NOMO-1 (cell line): ENCODE results near the gene ARHGDIA.
"Not testable (repeated sequence)": the region's sequence is repeated elsewhere in the genome, so short reads cannot be mapped to it uniquely, and the experiment has no call there.

Experiments
- DNase-seq, 2 experiments: peaks; one replicate each; lab custom pipeline; 2025; ENCODE audit not compliant: unreplicated experiment in 2 of 2; lab: John Stamatoyannopoulos, UW

The ARHGDIA gene

GRCh38 chr17:81844887-81845286 is 26.2 kb downstream of the ARHGDIA start:
- DNase-seq: no peak

- no peak for DNase-seq
Observed at GRCh38 chr17:81844327-81844851, 26.7 kb downstream of the ARHGDIA start.

GRCh38 chr17:81843713-81844326 is 27.3 kb downstream of the ARHGDIA start:
- DNase-seq: no peak

GRCh38 chr17:81842725-81843504 is 28.2 kb downstream of the ARHGDIA start:
- DNase-seq: no peak

DNA sequence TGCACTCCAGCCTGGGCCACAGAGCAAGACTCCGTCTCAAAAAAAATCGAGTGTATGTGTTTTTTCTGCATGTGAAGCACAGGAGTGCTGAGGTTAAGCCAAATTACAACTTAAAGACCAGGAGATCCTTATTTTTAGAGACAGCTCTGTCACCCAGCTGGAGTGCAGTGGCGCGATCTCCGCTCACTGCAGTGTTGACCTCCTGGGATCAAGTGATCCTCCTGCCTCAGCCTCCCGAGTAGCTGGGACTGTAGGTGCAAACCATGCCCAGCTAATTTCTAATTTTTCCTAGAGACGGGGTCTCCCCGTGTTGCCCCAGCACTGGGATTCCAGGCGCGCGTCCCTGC is 28.8 kb downstream of the ARHGDIA start:
- DNase-seq: no peak

DNA sequence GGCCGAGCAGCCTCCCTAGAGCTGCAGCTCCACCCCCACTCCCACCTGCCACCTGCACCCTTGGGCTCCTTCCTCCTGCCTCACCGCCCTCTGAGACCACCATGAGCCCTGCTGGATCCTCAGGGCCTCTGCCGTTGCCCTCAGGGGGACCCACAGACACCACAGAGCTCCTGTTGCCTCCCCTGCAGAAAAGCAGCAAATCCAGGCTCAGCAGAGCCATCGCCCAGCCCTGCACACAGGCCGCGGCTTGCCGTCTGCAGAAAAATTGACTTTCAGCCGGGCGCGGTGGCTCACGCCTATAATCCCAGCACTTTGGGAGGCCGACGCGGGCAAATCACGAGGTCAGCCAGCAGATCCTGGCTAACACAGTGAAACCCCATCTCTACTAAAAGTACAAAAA is 29.3 kb downstream of the ARHGDIA start:
- DNase-seq: no peak

GRCh38 chr17:81840826-81841778 is 30.0 kb downstream of the ARHGDIA start:
- no peak for DNase-seq

GRCh38 chr17:81840059-81840458 is 31.1 kb downstream of the ARHGDIA start:
- not testable (repeated sequence) for DNase-seq

GRCh38 chr17:81839301-81839700 is 31.8 kb downstream of the ARHGDIA start:
- DNase-seq: no peak

DNA sequence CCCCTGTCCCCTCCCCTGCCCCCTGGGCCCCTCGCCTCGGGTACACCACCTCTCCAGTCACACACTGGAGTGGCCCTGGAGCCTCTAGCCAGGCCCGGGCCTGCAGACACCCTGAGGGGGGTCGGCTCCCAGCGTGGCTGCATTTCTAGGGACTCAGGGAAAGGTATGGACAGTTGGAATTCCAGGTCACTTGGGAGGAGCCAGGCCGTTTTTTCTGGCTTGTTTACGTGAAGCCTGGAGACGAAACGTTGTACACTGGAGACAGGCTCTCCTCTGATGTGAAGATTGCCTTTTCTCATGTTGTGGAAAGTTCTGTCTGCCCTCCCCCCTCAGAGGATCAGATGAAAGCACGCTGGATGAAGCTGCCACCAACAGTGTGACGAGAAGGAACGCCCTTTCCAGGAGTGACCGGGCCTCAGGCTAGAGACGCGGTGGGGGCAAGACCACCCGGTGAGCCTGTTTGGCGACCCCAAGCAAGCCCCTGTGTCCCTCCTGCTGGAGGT is 32.3 kb downstream of the ARHGDIA start:
- no peak for DNase-seq

DNA sequence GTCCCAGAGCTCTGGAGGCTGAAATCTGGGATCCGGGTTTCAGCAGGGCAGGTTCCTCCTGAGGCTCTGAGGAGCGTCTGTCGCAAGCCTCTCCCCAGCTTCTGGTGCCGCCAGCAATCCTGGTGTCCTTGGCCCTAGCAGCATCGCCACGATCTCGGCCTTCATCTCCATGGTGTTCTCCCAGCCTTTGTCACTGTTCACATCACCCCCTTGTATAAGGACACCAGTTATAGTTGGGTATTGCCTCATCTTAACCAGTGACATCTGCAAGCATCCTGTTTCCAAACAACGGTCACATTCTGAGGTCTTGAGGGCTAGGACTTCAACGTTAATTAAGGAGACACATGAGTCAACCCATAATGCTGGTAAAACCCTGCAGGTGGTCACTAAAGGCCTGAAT is 33.5 kb downstream of the ARHGDIA start:
- peak; percentile 90 to 98 for DNase-seq

DNA sequence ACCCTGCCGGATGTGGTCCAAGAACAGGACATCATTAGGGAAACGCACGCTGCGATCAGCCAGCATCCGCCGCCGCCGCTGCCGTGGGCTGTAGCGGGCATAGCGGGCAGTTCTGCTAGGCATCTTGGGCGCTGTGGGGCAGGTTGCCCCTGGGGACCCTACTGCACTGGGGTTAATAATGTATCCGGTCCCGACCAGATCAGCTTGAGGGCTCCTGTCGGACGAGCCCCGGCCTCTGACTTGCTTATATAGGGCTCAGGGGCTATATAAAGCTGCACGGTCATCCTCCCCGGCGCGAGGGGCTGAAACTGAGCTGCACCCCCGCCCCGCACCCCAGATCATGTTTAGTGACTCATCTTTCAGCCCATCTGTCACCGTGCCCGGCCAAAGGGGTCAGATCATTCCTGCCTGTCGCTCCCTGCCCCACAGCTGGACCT is 36.3 kb downstream of the ARHGDIA start, which contains the start of gene PPP1R27:
TSS of gene PPP1R27 (minus strand) at position 220 of the 437 bp plus-strand sequence. CDS start at position 123, 97 bp downstream.
- no peak for DNase-seq

GRCh38 chr17:81833921-81834830 is 37.0 kb downstream of the ARHGDIA start:
- no peak for DNase-seq

DNA sequence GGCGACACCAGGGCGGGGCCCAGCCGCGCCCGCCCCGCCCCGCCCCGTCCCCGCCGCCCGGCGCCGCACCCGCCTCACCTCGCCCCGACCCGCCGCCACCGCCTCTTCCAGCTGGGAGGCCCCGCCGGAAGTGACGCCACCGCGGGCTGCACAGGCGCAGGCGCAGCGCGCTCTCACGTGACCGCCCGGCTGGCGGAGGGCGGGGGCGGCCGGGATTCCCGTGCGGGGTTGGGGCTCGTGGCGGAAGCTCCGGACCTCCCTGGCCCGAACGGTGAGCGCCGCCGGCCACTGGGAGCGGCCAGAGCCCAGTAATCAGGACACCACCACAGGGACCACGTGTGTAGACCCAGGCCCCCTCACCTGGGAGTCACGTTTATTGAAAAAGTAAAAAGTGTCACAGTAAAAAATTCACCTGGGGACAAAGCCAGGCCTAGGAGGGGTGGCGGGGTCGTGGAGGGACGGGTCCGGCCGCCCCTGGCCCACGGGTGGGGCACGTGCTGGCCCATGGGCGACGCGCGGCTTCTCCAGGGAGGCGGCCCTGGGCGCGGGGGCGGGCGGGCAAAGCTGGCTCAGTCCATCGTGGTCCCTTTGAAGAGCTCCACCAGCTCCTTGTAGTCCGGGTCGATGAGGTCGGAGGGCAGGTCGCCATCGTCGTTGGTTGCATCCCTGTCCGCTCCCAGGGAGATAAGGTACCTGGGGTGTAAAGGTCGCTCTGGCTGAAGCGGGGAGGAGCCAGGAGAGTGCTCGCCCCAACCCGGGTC is 37.8 kb downstream of the ARHGDIA start, which contains the start of gene MCRIP1:
TSS of gene MCRIP1 (minus strand) at position 132 of the 761 bp plus-strand sequence. CDS start 8,785 bp downstream, outside the sequence.
- peak; percentile 92 to 96 for DNase-seq

GRCh38 chr17:81832608-81833159 is 38.5 kb downstream of the ARHGDIA start:
- peak; percentile 57 to 91 for DNase-seq

DNA sequence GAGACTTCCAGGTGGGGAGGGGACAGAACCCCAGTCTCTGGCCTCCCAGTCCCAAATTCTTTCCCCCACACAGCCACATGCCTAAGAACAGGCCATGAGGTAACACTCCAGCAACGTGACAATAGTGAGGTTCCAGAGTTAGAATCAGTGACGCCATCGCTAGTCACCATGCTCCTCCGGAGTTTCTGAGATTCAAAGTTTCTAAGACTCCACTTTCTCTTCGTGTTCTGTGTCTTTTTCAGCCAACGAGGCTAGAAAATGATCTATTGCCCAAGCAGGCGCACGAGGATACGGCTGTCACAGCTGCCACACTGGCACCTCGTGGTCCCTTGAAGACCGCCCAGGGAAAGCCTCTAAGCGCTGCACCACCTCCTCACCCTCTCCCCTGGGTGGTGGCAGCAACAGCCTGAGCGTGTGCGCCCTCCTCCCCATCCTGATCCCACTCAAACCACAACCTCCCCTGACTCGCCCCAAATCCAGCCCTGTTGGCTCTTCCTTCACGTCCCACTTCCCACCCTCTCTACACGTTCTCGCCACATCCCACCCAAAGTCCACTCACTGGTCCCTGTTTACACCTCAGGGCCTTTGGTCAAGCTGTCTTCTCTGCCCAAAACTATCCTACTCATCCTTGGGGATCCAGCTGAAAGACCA is 39.1 kb downstream of the ARHGDIA start:
- DNase-seq: peak; percentile 58 to 70

- DNase-seq: no peak
Observed at GRCh38 chr17:81831563-81831956, 39.6 kb downstream of the ARHGDIA start.

- no peak for DNase-seq
Observed at GRCh38 chr17:81829858-81830257, 41.3 kb downstream of the ARHGDIA start.
